Measurements from ENCODE around the gene OPCML. TPM values are rescaled to one million over a fixed set of nuclear protein-coding genes. Genes with fewer than 3 reads are reported as not detected.
A peak's percentile ranks its signal among the peaks of the same experiment; 100 is the strongest.

OPCML gene
- total and polyA plus RNA-seq, 2 donors from 2014 or later = 0.77 to 1.1 TPM

- Histone ChIP-seq H3K36me3 (ENCODE audit: control insufficient read depth in 2 of 3, insufficient read depth in 3 of 3, low read length in 3 of 3) (no peaks in the 10 kb centered on the region), H3K27me3 (ENCODE audit: control insufficient read depth, insufficient read depth, low read length) (no peaks in the 10 kb centered on the region), H3K27ac (ENCODE audit: low read depth in 2 of 2, low read length in 2 of 2) (no peak overlapping the region), H3K4me1 (ENCODE audit: control insufficient read depth in 2 of 3, insufficient read depth in 2 of 3, low read depth in 1 of 3, low read length in 3 of 3) (no peaks in the 10 kb centered on the region), H3K4me3 (ENCODE audit: low read length in 3 of 3) (no peak overlapping the region), H3K9ac (ENCODE audit: low read length in 3 of 3) (no peak overlapping the region), H3K9me3 (ENCODE audit: control insufficient read depth in 2 of 3, insufficient read depth in 1 of 3, low read length in 3 of 3) (no peaks in the 10 kb centered on the region)
- FAIRE-seq (no peak), DNase-seq (peak in 1 of 5 donors; percentile 25)
- intact Hi-C loops (cut with DNase I) = no loop called here
- TF ChIP-seq, protein P1, sequence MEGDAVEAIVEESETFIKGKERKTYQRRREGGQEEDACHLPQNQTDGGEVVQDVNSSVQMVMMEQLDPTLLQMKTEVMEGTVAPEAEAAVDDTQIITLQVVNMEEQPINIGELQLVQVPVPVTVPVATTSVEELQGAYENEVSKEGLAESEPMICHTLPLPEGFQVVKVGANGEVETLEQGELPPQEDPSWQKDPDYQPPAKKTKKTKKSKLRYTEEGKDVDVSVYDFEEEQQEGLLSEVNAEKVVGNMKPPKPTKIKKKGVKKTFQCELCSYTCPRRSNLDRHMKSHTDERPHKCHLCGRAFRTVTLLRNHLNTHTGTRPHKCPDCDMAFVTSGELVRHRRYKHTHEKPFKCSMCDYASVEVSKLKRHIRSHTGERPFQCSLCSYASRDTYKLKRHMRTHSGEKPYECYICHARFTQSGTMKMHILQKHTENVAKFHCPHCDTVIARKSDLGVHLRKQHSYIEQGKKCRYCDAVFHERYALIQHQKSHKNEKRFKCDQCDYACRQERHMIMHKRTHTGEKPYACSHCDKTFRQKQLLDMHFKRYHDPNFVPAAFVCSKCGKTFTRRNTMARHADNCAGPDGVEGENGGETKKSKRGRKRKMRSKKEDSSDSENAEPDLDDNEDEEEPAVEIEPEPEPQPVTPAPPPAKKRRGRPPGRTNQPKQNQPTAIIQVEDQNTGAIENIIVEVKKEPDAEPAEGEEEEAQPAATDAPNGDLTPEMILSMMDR (IDR thresholded peaks at IDR 0.05; ENCODE audit: borderline replicate concordance, extremely low read depth, insufficient read depth) = no peak
Measured at GRCh38 chr11:132685174-132685611, 847.1 kb downstream of the OPCML start.

GRCh38 chr11:132683602-132684001 lies 848.7 kb downstream of the OPCML start:
- Histone ChIP-seq H3K4me3 (ENCODE audit: low read length in 3 of 3) (no peak overlapping the region), H3K27ac (ENCODE audit: low read depth in 2 of 2, low read length in 2 of 2) (no peak overlapping the region), H3K36me3 (ENCODE audit: control insufficient read depth in 2 of 3, insufficient read depth in 3 of 3, low read length in 3 of 3) (no peaks in the 10 kb centered on the region), H3K27me3 (ENCODE audit: control insufficient read depth, insufficient read depth, low read length) (no peaks in the 10 kb centered on the region), H3K4me1 (ENCODE audit: control insufficient read depth in 2 of 3, insufficient read depth in 2 of 3, low read depth in 1 of 3, low read length in 3 of 3) (no peaks in the 10 kb centered on the region), H3K9ac (ENCODE audit: low read length in 3 of 3) (no peak overlapping the region), H3K9me3 (ENCODE audit: control insufficient read depth in 2 of 3, insufficient read depth in 1 of 3, low read length in 3 of 3) (no peaks in the 10 kb centered on the region)
- intact Hi-C loops (cut with DNase I) = no loop called here
- DNase-seq = no peak
- TF ChIP-seq, protein P1 (IDR thresholded peaks at IDR 0.05; ENCODE audit: borderline replicate concordance, extremely low read depth, insufficient read depth) = no peak
- no peak for FAIRE-seq

DNA sequence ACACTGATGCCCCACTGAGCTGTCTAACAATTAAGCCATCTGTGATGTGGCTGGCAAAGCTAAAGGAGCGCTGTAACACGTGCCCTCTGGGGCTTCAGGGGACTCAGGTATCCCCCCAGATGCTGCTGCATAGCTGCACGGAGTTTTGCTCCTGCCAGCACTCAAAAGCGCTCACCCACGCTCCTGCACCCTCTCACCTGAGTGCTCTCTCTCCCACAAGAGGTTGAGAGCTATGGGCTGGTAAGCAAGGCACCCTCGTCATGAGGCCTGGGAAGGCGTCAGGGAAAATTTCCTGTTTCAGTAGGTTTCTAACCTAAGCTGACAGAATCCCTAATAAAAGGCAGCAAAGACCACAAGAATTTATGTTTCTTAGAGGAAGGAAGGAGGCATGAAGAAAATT lies 850.3 kb downstream of the OPCML start:
- no peak overlapping the region for H3K4me3 ChIP-seq (ENCODE audit: low read length in 3 of 3)
- no peaks in the 10 kb centered on the region for H3K36me3 ChIP-seq (ENCODE audit: control insufficient read depth in 2 of 3, insufficient read depth in 3 of 3, low read length in 3 of 3)
- FAIRE-seq (no peak), DNase-seq (no peak)
- no peaks in the 10 kb centered on the region for H3K4me1 ChIP-seq (ENCODE audit: control insufficient read depth in 2 of 3, insufficient read depth in 2 of 3, low read depth in 1 of 3, low read length in 3 of 3)
- intact Hi-C loops (cut with DNase I) = no loop called here
- H3K27ac ChIP-seq (ENCODE audit: low read depth in 2 of 2, low read length in 2 of 2) = no peak overlapping the region
- peaks cover 0 to 4% (median 0%) of the 10 kb centered on the region in 3 donors for H3K9me3 ChIP-seq (ENCODE audit: control insufficient read depth in 2 of 3, insufficient read depth in 1 of 3, low read length in 3 of 3)
- TF ChIP-seq, protein P1 (IDR thresholded peaks at IDR 0.05; ENCODE audit: borderline replicate concordance, extremely low read depth, insufficient read depth) = no peak
- no peaks in the 10 kb centered on the region for H3K27me3 ChIP-seq (ENCODE audit: control insufficient read depth, insufficient read depth, low read length)
- no peak overlapping the region for H3K9ac ChIP-seq (ENCODE audit: low read length in 3 of 3)

GRCh38 chr11:132680584-132680983 lies 851.7 kb downstream of the OPCML start:
- intact Hi-C loops (cut with DNase I) = no loop called here
- FAIRE-seq (no peak), DNase-seq (no peak)

More at GRCh38 chr11:132680584-132680983, 851.7 kb downstream of the OPCML start:
- H3K4me1 ChIP-seq (ENCODE audit: control insufficient read depth in 2 of 3, insufficient read depth in 2 of 3, low read depth in 1 of 3, low read length in 3 of 3) = no peaks in the 10 kb centered on the region
- TF ChIP-seq, protein P1 (IDR thresholded peaks at IDR 0.05; ENCODE audit: borderline replicate concordance, extremely low read depth, insufficient read depth) = no peak
- H3K9ac ChIP-seq (ENCODE audit: low read length in 3 of 3) = no peak overlapping the region
- H3K9me3 ChIP-seq (ENCODE audit: control insufficient read depth in 2 of 3, insufficient read depth in 1 of 3, low read length in 3 of 3) = peaks cover 0 to 4% (median 0%) of the 10 kb centered on the region in 3 donors
- H3K4me3 ChIP-seq (ENCODE audit: low read length in 3 of 3) = no peak overlapping the region
- no peaks in the 10 kb centered on the region for H3K27me3 ChIP-seq (ENCODE audit: control insufficient read depth, insufficient read depth, low read length)
- no peak overlapping the region for H3K27ac ChIP-seq (ENCODE audit: low read depth in 2 of 2, low read length in 2 of 2)
- H3K36me3 ChIP-seq (ENCODE audit: control insufficient read depth in 2 of 3, insufficient read depth in 3 of 3, low read length in 3 of 3) = no peaks in the 10 kb centered on the region

All from kidney (tissue), 14 donors.